Suprapubic skin (tissue), 4 donors: Measurements from ENCODE around the gene ZNF628.

ENCODE experiments used
- POLR2A ChIP-seq, 2 donors: fragments of 450-650 bp; IDR thresholded peaks; one replicate each; pipeline ENCODE4 v1.6.1; 2017; ENCODE audit warnings: antibody characterized with exemption in 2 of 2, mild to moderate bottlenecking in 2 of 2, moderate library complexity in 2 of 2
- POLR2AphosphoS5 ChIP-seq, 3 donors: sonication (generic); formaldehyde crosslinking; IDR thresholded peaks; one replicate each; pipeline ENCODE4 v1.6.1; 2017; ENCODE audit warnings: antibody characterized with exemption in 3 of 3
- TF ChIP-seq, protein P1 (sequence below), 2 donors: fragments of 200-600 bp in 1 of 2; fragments of 450-650 bp in 1 of 2; sonication (generic) in 1 of 2; IDR thresholded peaks; one replicate each; pipeline ENCODE4 v1.5.1; 2016 to 2019; ENCODE audit warnings: antibody characterized with exemption in 2 of 2, mild to moderate bottlenecking in 1 of 2, moderate library complexity in 1 of 2

DNA sequence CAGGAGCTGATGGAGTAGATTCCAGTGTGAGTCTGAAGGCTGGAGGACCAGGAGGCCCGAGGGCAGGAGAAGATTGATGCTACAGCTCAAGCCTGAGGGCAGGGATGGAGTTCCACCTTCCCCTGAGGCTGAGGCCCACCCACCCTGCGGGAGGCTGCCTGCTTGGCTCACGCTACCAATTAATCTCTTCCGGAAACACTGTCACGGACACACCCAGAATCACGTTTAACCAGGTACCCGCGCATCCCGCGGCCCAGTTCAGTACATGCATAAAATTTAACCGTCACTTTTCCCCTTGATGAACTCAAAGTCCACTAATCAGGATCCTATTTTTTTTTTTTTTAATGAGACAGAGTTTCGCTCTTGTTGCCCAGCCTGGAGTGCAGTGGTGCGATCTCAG, 5.2 kb upstream of the ZNF628 start:
- no peak for TF ChIP-seq POLR2AphosphoS5 (IDR thresholded peaks at IDR 0.05)
- TF ChIP-seq, protein P1, sequence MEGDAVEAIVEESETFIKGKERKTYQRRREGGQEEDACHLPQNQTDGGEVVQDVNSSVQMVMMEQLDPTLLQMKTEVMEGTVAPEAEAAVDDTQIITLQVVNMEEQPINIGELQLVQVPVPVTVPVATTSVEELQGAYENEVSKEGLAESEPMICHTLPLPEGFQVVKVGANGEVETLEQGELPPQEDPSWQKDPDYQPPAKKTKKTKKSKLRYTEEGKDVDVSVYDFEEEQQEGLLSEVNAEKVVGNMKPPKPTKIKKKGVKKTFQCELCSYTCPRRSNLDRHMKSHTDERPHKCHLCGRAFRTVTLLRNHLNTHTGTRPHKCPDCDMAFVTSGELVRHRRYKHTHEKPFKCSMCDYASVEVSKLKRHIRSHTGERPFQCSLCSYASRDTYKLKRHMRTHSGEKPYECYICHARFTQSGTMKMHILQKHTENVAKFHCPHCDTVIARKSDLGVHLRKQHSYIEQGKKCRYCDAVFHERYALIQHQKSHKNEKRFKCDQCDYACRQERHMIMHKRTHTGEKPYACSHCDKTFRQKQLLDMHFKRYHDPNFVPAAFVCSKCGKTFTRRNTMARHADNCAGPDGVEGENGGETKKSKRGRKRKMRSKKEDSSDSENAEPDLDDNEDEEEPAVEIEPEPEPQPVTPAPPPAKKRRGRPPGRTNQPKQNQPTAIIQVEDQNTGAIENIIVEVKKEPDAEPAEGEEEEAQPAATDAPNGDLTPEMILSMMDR (IDR thresholded peaks at IDR 0.05), result no peak
- no peak for TF ChIP-seq POLR2A (IDR thresholded peaks at IDR 0.05)
